K562 (cell line): ENCODE results near the gene PDLIM4. TPM values are rescaled to one million over a fixed set of nuclear protein-coding genes. Genes with fewer than 3 reads are reported as not detected.

Experiments used
- ARID1B ChIP-seq: fragments of 450-650 bp; IDR thresholded peaks from 2 replicates; pipeline ENCODE4 v1.6.1; 2016; ENCODE audit warnings: antibody characterized with exemption, mild to moderate bottlenecking, inconsistent platforms
- BRF2 ChIP-seq: IDR thresholded peaks from 3 replicates; pipeline ENCODE4 v1.6.1; 2011; ENCODE audit warnings: borderline replicate concordance, mild to moderate bottlenecking; ENCODE audit not compliant: insufficient read length, insufficient read depth
- CBFA2T2 ChIP-seq: fragments of 450-650 bp; conservative IDR thresholded peaks from 2 replicates; pipeline ENCODE4 v1.6.1; 2017; ENCODE audit warnings: mild to moderate bottlenecking
- CREM ChIP-seq: IDR thresholded peaks from 2 replicates; pipeline ENCODE4 v1.6.1; 2014; ENCODE audit warnings: antibody characterized with exemption, low read depth
- GABPA ChIP-seq: fragments of 200-800 bp; sonication (Bioruptor generic); conservative IDR thresholded peaks from 2 replicates; pipeline ENCODE4 v1.6.1; 2016; ENCODE audit warnings: low read depth, missing genetic modification characterization, missing compliant biosample characterization
- HDAC3 ChIP-seq: fragments of 450-650 bp; IDR thresholded peaks from 2 replicates; pipeline ENCODE4 v1.6.1; 2018; ENCODE audit warnings: borderline replicate concordance, mild to moderate bottlenecking, moderate library complexity; ENCODE audit not compliant: partially characterized antibody
- KDM2B ChIP-seq: fragments of 250-450 bp; sonication (Bioruptor Pico); IDR thresholded peaks from 2 replicates; pipeline ENCODE4 v1.8.0; 2021; ENCODE audit warnings: mild to moderate bottlenecking, moderate library complexity
- MECOM ChIP-seq: fragments of 250-450 bp; sonication (Bioruptor Pico); IDR thresholded peaks from 2 replicates; pipeline ENCODE4 v1.8.0; 2022; ENCODE audit warnings: inconsistent platforms
- NFIC ChIP-seq: fragments of 450-650 bp; IDR thresholded peaks from 2 replicates; pipeline ENCODE4 v1.6.1; 2017; ENCODE audit warnings: mild to moderate bottlenecking, inconsistent platforms
- POLR2H ChIP-seq: IDR thresholded peaks from 2 replicates; pipeline ENCODE4 v1.6.1; 2016; ENCODE audit warnings: missing genetic modification characterization, low read depth, mild to moderate bottlenecking, control low read depth, missing compliant biosample characterization, moderate library complexity
- SAFB2 ChIP-seq: fragments of 200-400 bp; formaldehyde crosslinking; IDR thresholded peaks from 2 replicates; pipeline ENCODE4 v1.6.1; 2018; ENCODE audit warnings: borderline replicate concordance, low read length, low read depth, moderate library complexity; ENCODE audit not compliant: severe bottlenecking
- TAF7 ChIP-seq: fragments of 450-650 bp; IDR thresholded peaks from 2 replicates; pipeline ENCODE4 v1.6.1; 2016; ENCODE audit warnings: missing genetic modification characterization, missing compliant biosample characterization
- TFAM ChIP-seq: fragments of 250-450 bp; sonication (Bioruptor Pico); conservative IDR thresholded peaks from 2 replicates; pipeline ENCODE4 v1.5.0; 2021; ENCODE audit warnings: mild to moderate bottlenecking, moderate library complexity
- TFE3 ChIP-seq: fragments of 450-650 bp; formaldehyde crosslinking; IDR thresholded peaks from 2 replicates; pipeline ENCODE4 v1.4.0; 2020; ENCODE audit warnings: mild to moderate bottlenecking, mixed read lengths
- TOE1 ChIP-seq, 2 experiments: fragments of 450-650 bp in 1 of 2; sonication (generic) in 1 of 2; formaldehyde crosslinking in 1 of 2; IDR thresholded peaks; 2 replicates each; pipeline versions ENCODE4 v1.7.1 to v1.8.0; 2016 to 2022; ENCODE audit warnings: borderline replicate concordance in 2 of 2, mild to moderate bottlenecking in 2 of 2, antibody characterized with exemption in 1 of 2, inconsistent platforms in 1 of 2, low read depth in 1 of 2, missing genetic modification reagents in 1 of 2, moderate library complexity in 1 of 2
- ZBTB33 ChIP-seq: sonication (generic); formaldehyde crosslinking; IDR thresholded peaks from 2 replicates; pipeline ENCODE4 v1.8.1; 2023; ENCODE audit warnings: mild to moderate bottlenecking, missing genetic modification reagents
- ZNF41 ChIP-seq: fragments of 250-450 bp; sonication (Bioruptor Pico); conservative IDR thresholded peaks from 2 replicates; pipeline ENCODE4 v1.4.0; 2020; ENCODE audit warnings: mild to moderate bottlenecking
- ZNF592 ChIP-seq: fragments of 450-650 bp; IDR thresholded peaks from 2 replicates; pipeline ENCODE4 v1.6.1; 2017; ENCODE audit warnings: antibody characterized with exemption, mild to moderate bottlenecking
- polyA plus RNA-seq, 8 experiments: library from polyadenylated mRNA; depleted of rRNA in 4 of 8; stranded (reverse) in 5 of 8; unstranded in 3 of 8; fragments of >200 nt; fragmentation: Nextera tagmentation in 2 of 8; fragmentation: Illumina TruSeq in 1 of 8; extraction: Ambion mirVana in 2 of 8; extraction: Trizol in 1 of 8; gene quantifications; 2 replicates each; pipeline versions ENCODE4 v1.2.1 to v1.2.3, GENCODE V29; 2011 to 2014; ENCODE audit warnings: inconsistent platforms in 1 of 8, missing spikeins in 1 of 8
- total RNA-seq, 7 experiments: library from RNA; depleted of rRNA in 6 of 7; stranded (reverse); fragments of >200 nt in 6 of 7; fragmentation: Illumina TruSeq in 2 of 7; extraction: Trizol in 2 of 7; gene quantifications; 2 replicates each; pipeline versions ENCODE4 v1.2.1 to v1.2.3, GENCODE V29; 2011 to 2021; ENCODE audit warnings: low replicate concordance in 1 of 7

Gene PDLIM4
- total and polyA plus RNA-seq, 9 of the 15 experiments (the other 6 are each of a cell fraction or from before 2014, with no cell fraction given): 0.28 to 32.8 (median 13.1) TPM

GRCh38 chr5:132313961-132314432 lies 56.5 kb downstream of the PDLIM4 start (continued):
- TF ChIP-seq ZNF592 (peak; percentile 96), ARID1B (peak; percentile 96), MECOM (CRISPR knock-in tag) (peak; percentile 85; the same call in 1 of the 2 replicates), BRF2 (no peak), HDAC3 (peak; percentile 68), TFE3 (no peak), TOE1 (IDR thresholded peaks at IDR 0.05; ENCODE audit: borderline replicate concordance) (0 out of 2 replicates have a peak, but pooled peaks have one; percentile 41), TOE1 (CRISPR knock-in tag; IDR thresholded peaks at IDR 0.05; ENCODE audit: borderline replicate concordance, low read depth) (no peak), ZNF41 (CRISPR knock-in tag) (no peak), TAF7 (tag) (no peak), ZBTB33 (CRISPR knock-in tag) (no peak), CREM (peak; percentile 41; the same call in 1 of the 2 replicates), POLR2H (tag) (no peak), CBFA2T2 (peak; percentile 96), SAFB2 (no peak), KDM2B (CRISPR knock-in tag) (no peak), TFAM (CRISPR knock-in tag) (no peak), NFIC (peak; percentile 85), GABPA (tag) (no peak)
